HG02610 (cell line): ENCODE results near the gene CDH23.

Experiments
- ATAC-seq: cut with Tn5 transposase; IDR thresholded peaks from one replicate; pipeline ENCODE4 v1.9.1; 2021; ENCODE audit warnings: mild to moderate bottlenecking, moderate library complexity; ENCODE audit not compliant: unreplicated experiment

CDH23 gene

DNA sequence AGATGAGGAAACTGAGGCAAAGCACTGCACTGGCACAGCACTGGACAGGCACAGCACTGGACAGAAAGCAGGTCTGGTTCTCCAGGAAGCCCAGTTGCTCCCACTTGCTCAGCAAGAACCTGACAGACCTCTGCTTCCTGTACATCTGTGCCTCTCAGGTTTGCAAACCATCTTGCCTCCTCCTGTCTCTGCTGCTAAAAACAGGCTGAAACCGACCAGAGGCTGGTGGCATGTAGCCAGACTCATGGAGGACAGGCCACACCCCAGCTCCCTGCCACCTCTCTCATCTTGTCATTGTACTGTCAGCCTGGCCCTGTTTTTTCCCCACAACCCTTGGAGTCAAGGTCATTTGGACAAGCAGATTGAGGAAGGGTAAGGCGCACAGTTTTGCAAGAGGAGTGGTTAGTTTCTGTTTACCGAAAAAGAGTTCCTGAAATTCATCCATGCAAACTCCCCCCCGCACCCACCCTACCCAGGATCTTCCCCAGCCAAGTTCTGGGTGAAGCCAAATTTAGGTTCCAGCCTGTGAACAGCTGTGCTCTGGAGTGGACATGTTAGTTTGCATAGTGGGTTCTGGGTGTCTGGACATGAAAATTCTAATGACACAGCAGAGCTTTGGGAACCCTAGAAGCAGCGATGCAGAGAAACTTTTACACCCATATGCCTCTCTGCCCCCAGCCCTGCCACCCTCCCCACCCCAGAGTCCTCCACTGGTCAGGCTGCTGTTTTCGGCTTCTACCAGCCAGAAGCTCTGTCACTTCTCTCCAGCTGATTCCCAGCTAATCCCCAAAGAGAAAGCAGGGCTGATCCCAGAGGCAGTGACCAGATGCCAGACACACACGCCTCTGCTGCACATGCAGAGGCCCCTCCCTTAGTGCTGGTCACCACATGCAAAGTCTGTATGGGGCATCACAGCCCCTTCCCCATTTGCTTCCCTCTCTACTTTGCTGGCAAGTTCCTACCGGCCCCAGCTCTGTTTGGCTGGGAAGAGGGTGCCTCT lies 331.3 kb downstream of the CDH23 start:
- peak; percentile 33 for ATAC-seq

- no peak for ATAC-seq
Observed at GRCh38 chr10:71729161-71729636, 332.5 kb downstream of the CDH23 start.

DNA sequence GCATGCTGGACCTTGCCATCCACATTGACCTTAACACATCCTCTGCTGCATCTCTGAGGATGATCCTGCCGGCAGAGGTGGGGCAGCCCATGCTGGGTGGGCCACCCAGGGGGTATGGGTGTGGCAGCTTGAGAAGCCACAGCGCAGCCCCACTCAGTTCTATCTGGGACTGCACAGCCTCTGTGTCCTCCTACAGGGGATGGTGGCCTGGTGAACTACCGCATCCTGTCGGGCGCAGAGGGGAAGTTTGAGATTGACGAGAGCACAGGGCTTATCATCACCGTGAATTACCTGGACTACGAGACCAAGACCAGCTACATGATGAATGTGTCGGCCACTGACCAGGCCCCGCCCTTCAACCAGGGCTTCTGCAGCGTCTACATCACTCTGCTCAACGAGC lies 335.1 kb downstream of the CDH23 start:
- ATAC-seq = no peak

DNA sequence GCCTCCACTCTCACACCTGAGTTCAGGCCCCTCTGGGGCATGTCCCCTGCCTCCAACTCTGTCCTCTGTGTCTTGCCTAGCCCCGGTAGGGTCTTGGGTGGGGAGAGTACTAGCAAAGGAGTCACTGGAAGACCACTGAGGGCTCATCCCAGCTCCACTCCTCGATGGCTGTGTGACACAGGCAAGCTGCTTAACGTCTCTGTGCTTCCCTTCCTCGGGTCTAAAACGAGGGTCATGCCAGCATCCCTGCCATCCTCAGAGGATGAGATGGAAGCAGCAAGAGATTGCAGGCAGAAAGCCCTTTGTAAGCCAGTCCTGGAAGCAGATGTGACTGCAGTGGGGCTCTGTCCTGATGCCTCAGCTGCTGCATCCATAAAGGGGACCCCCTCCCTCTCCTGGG lies 338.1 kb downstream of the CDH23 start:
- no peak for ATAC-seq

- ATAC-seq = no peak
Observed at GRCh38 chr10:71735709-71736569, 339.2 kb downstream of the CDH23 start.

DNA sequence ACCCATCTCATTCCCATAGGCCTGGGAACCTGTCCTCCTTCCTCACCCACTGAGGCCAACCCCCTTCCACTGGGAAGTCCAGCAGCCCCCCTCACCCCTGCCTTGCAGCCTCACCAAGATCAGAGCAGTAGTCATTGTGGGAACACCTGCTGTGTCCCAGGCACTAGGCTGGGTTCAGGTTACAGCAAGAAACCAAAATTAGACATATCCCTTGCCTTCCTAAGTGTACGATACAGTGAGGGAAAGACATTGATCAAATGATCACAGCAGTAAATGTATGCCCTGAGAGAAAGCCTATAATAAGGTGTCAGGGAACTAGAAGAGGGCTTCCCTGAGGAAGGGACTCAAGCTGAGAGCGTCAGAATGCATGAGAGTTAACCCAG lies 339.8 kb downstream of the CDH23 start:
- ATAC-seq = no peak

DNA sequence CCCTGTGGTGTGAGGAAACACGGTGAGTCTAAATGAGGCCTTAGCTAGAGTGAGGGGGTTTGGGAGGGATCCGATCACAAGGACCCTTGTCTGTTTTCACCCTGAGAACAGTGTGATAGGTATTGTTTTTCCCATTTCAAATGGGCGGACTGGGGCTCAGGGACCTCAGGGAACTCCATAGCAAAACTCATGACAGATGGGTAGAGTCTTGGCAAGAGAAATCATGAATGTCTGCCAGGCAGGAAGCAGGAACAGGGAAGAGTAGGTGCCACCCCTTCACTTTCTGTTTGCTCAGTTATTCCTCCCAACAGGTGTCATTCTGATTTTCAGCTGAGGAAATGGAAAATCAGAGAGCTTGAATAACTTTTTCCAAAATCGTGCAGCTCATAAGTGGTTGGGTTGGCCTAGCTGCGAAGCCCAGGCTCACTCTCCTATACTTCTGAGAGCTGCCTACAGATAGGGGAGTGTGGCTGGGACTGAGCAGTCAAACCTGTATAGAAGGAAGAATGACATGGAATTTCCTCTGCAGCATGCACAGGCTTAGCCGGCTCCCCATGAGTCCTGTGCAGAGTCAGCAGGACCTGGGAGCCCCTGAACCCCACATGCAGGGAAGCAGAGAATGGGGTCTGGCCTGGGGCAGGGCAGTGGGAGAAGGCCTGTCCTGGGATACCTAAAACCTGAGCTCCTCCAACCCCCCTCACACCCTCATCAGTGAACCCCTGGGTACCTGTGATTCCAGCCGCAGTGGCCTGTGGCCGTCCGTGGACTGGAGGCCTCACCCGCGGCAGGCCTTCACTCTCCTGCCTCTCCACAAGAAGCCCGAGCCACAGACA lies 340.5 kb downstream of the CDH23 start:
- no peak for ATAC-seq

DNA sequence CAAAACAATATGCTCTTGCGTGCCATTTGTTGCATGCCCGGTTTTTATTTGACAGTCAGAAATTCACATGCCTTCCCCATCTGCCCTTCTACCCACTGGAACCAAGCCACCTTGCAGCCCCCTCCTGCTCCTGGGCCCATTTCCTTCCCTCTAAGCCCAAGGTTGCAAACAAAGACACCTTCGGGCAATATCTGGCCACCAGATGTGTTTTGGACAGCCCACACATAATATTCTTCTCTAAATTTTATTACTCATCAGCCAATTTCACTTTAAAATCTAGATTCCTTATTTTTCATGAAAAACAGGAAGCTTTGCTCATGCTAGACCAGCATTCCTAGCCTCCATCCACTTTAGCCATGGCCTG lies 341.1 kb downstream of the CDH23 start:
- no peak for ATAC-seq

- no peak for ATAC-seq
Observed at GRCh38 chr10:71739358-71739900, 342.7 kb downstream of the CDH23 start.

GRCh38 chr10:71740069-71740653 lies 343.4 kb downstream of the CDH23 start:
- ATAC-seq = no peak

GRCh38 chr10:71741029-71741428 lies 344.3 kb downstream of the CDH23 start:
- no peak for ATAC-seq

DNA sequence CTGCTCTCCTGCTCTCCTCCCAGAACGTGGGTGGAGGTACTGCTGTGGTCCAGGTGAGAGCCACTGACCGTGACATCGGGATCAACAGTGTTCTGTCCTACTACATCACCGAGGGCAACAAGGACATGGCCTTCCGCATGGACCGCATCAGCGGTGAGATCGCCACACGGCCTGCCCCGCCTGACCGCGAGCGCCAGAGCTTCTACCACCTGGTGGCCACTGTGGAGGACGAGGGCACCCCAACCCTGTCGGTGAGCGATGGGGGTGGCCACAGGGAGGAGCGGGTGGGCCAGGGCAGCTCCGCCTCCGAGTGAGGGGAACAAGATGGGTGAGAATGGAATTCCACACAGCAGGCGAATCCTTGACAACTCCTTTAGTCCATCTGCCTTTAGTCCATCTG lies 345.0 kb downstream of the CDH23 start:
- no peak for ATAC-seq

DNA sequence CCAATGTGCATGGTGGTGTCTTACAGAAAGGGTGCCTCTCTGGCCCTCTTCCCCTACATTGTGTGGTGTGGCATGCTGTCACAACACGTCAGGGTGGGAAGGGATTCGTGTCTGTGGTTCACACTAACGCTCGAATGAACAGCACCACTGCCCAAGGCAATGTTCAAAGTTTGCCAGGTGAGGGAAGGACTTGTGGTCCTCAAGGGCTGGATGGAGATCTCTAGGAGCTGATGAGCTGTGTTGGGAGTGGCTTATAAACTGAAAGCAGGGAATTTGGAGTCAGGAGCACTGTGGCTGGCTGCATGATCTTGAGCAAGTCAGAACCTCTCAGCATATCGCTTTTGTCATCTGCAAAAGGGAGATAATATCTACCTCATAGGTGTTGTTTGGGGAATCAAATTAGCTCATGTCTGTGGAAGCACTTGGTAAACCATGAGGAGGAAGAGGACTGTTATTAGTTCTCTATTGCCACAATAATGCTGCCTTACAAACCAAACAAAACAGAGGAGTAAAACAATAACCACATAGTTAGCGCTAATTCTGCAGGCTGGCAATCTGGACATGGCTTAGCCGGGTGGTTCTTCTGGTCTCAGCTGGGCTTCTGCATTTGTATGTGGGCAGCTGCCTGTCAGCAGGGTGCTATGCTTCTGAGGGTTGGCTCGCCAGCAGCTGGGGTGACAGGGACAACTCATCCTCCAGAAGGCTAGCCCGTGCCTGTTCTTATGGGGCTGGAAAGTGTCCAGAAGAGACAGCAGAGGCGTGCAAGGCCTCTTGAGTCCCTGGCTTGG lies 345.8 kb downstream of the CDH23 start:
- no peak for ATAC-seq

DNA sequence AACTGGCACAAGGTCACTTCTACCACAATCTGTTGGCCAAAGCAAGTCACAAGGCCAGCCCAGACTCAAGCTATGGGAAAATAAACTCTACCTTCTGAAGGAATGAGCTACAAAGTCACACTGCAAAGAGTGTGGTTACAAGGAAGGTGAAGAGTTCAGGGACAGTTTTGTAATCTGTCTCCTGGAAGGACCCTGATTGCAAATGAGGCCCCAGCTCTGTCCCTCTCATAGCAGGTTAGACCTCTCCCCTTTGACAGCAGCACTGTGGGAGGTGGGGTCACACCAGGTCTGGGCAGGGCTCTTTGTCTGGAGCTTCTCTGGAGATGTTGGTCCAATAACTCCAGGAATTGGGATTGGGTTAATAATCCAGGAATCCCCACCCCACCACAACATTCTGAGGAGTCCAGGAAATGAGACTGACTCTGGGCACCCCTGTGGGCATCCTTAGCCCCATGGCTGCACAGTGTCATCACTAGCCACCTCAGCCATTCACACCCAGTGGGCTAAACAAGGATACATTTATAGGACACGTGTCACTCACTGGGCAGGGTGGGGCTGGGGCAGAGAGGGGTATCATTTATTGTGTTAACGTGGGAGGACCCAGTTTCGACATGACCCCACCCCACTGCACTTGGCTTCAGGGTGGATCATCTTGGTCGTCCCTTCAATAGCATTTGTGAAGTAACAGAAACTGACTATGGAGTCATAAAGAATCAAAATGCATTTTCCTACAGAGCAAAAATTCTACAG lies 346.5 kb downstream of the CDH23 start:
- ATAC-seq = no peak

DNA sequence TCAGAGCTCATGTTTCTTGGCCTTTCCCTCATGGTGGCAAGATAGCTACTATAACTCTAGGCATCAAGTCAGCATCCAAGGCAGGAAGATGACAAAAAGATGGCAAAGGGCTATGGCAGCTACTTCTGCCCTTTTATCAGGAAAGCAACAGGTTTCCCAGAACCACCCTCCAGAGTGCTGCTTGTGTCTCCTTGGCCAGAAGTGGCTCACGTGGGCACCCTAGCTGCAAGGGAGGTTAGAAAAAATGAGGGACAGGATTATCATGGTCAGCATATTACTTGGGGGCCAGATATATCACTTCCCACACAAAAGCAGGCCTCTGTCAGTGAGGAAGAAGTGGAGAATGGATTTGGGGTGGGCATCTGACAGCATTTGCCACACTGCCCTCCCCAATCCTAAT lies 347.1 kb downstream of the CDH23 start:
- no peak for ATAC-seq

DNA sequence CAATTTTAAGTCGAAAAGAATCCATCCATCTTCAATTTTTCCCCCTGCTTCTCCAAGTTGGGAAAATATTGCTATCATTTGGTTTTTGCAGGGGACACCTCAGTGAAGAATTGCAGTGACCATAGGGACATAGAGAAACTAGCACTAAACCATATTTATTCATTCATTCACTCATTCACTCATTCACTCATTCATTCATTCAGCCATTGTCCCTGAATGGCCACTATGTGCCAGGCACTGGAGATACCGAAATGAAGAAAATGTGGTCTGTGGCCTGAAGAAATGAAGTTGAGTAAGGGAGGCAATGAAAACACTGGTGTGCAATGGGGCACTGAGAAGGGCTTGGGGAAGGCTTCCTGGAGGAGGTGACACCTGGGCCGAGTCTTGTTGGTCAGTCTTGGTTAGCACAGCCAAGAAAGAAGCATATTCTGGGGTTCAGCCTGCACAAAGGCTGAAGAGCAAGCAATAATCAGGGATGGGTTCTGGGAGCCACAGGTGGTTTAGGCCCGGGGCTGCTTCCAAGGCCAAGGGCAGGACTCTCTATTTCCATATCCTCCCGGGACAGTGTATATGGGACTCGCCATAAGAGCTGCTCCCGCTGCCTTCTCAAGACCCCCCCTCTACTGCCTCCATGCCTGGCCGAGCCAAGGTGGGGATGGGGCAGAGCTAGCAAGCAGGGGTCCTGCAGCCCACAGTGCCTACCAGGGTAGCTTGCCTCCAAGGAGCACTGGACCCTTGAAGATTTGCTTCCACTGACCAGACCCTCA lies 348.4 kb downstream of the CDH23 start:
- no peak for ATAC-seq

DNA sequence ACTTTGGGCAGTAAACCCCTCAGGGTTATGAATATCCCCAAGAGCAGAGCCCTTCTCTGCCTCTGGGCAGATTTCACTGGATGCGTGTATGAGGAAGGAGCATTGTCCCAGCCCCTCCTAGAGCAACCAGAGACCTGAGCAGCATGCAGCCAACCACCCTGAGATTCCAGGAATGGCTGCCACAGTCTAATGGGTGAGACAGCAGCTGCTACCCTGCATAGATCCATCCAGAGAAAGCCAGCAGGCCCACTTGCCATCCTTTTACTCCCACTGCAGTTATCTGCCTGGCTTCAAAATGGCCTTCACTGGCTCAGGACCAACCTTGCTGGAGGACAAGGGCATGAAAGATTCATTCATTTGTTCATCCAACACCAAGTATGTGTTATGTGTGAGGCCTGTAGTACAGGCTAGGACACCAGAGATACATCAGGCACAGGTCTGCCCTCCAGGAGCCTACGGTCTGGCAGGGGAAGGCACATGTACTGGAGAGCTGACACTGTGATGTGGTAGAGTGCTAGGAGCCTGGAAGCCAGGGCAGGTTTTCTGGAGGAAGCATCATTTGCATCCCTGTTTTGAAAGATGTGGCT lies 349.0 kb downstream of the CDH23 start:
- ATAC-seq = no peak
